ENCODE results near the gene IGLON5. TPM values are rescaled to one million over a fixed set of nuclear protein-coding genes. Genes with fewer than 3 reads are reported as not detected.

The IGLON5 gene
- total RNA-seq, 2 donors from 2014 or later = 0.12 to 0.16 TPM

DNA sequence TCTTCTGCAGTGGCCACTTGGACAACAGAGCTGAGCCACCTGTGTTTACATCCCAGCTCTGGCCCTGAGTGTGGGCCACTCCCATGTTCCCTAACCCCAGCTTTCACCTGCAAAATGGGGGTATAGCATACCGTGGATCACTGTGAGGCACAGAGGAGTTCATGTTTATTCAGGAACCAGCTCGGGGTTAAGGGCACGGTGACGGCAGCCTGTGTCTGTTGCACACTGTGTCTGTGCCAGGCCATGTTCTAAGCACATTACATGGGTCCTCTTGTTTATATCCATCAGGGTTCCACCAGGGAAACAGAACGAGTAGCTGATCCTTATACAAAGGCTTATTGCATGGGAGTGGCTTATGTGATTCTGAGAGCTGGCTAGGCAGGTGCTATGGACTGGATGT is 14.0 kb upstream of the IGLON5 start:
- intact Hi-C loops (cut with DNase I) = no loop called here
- TF ChIP-seq, protein P1, sequence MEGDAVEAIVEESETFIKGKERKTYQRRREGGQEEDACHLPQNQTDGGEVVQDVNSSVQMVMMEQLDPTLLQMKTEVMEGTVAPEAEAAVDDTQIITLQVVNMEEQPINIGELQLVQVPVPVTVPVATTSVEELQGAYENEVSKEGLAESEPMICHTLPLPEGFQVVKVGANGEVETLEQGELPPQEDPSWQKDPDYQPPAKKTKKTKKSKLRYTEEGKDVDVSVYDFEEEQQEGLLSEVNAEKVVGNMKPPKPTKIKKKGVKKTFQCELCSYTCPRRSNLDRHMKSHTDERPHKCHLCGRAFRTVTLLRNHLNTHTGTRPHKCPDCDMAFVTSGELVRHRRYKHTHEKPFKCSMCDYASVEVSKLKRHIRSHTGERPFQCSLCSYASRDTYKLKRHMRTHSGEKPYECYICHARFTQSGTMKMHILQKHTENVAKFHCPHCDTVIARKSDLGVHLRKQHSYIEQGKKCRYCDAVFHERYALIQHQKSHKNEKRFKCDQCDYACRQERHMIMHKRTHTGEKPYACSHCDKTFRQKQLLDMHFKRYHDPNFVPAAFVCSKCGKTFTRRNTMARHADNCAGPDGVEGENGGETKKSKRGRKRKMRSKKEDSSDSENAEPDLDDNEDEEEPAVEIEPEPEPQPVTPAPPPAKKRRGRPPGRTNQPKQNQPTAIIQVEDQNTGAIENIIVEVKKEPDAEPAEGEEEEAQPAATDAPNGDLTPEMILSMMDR (IDR thresholded peaks at IDR 0.05) = no peak
- no peaks in the 10 kb centered on the region for H3K9me3 ChIP-seq
- H3K27me3 ChIP-seq = no peaks in the 10 kb centered on the region
- no peak overlapping the region for H3K27ac ChIP-seq
- H3K9ac ChIP-seq (ENCODE audit: low read depth in 2 of 2, low read length in 2 of 2) = no peak overlapping the region
- H3K36me3 ChIP-seq = no peaks in the 10 kb centered on the region
- DNase-seq = no peak
- H3K4me1 ChIP-seq = no peaks in the 10 kb centered on the region
- no peak overlapping the region for H3K4me3 ChIP-seq

DNA sequence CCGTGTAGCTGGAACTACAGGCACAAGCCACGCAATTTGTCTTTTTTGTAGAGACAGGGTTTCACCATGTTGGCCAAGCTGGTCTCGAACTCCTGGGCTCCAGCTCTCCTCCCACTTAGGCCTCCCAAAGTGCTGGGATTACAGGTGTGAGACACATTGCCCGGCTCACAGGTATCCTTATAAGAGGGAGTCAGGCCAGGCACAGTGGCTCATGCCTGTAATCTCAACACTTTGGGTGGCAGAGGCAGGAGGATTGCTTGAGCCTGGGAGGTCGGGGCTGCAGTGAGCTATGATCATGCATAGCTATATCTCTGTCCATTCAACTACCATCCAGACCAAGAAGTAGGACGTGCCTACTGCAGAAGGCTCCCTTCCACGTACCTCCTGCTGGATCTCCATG is 10.2 kb upstream of the IGLON5 start:
- Histone ChIP-seq H3K4me3 (no peak overlapping the region), H3K27ac (no peak overlapping the region), H3K27me3 (no peaks in the 10 kb centered on the region), H3K9me3 (no peaks in the 10 kb centered on the region), H3K4me1 (no peaks in the 10 kb centered on the region), H3K36me3 (no peaks in the 10 kb centered on the region), H3K9ac (ENCODE audit: low read depth in 2 of 2, low read length in 2 of 2) (no peak overlapping the region)
- TF ChIP-seq, protein P1 (IDR thresholded peaks at IDR 0.05) = no peak
- DNase-seq = no peak
- intact Hi-C loops (cut with DNase I) = no loop called here

DNA sequence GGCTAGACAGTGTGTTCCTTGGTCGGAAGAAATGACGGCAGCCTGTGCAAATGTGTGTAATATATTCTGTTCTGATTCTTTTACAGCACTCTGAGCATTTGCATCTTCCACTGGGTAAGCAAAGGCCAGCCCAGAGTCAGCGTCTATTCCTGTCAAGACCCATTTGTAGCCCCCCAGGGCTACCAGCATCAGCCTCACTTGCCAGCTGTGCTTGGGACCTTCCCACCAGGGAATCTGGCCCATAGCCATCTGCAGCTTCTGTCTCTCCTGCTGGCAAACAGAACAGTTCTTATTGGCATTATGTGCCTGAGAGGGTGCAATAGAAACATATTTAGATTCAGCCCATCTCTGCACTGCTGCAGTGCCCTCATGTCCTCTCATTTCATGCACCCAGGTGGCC is 6.0 kb upstream of the IGLON5 start:
- intact Hi-C loops (cut with DNase I) = no loop called here
- H3K4me3 ChIP-seq = no peak overlapping the region
- no peaks in the 10 kb centered on the region for H3K27me3 ChIP-seq
- no peaks in the 10 kb centered on the region for H3K36me3 ChIP-seq
- H3K9me3 ChIP-seq = no peaks in the 10 kb centered on the region
- H3K9ac ChIP-seq (ENCODE audit: low read depth in 2 of 2, low read length in 2 of 2) = no peak overlapping the region
- TF ChIP-seq, protein P1 (IDR thresholded peaks at IDR 0.05) = no peak
- no peaks in the 10 kb centered on the region for H3K4me1 ChIP-seq
- H3K27ac ChIP-seq = no peak overlapping the region
- no peak for DNase-seq

DNA sequence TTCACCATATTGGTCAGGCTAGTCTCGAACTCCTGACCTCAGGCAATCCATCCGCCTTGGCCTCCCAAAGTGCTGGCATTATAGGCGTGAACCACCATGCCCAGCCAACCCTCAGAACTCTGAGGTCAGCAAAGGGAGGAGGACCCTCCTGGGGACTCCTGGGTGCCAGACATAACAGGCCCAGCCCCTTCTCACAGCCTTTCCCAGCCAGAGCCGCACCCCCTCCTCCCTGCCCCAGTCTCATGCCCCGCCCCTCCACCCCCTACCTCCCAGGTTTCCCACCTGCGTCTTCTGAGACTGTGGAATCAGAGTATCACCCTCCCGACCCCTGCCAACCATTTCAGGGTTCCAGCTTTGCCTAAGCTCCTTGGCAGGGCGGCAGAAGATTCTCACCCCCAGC is 5.2 kb downstream of the IGLON5 start:
- Histone ChIP-seq H3K27ac (no peak overlapping the region), H3K9ac (ENCODE audit: low read depth in 2 of 2, low read length in 2 of 2) (no peak overlapping the region), H3K36me3 (no peaks in the 10 kb centered on the region), H3K9me3 (no peaks in the 10 kb centered on the region), H3K4me1 (no peaks in the 10 kb centered on the region), H3K4me3 (no peak overlapping the region), H3K27me3 (peaks cover 3% of the 10 kb centered on the region)
- no peak for DNase-seq
- intact Hi-C loops (cut with DNase I) = no loop called here
- TF ChIP-seq, protein P1 (IDR thresholded peaks at IDR 0.05) = no peak

DNA sequence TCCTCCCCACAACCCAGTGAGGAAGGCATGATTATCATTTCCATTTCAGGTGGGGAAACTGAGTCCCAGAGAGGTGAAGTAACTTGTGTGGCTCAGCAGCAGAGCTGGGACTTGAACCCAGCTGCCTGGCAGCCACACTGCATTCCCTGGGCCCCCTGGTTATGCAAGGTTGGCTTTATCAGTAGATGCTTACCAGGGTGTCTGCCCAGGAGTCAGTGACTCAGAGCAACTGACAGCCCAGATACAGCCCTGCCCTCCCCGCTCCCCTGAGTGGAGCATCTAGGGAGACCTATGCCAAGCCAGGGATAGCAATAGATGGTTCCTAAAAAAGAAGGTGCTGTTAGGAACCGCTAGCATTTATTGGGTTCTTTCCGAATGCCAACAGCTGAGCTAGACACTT is 5.9 kb downstream of the IGLON5 start:
- no peaks in the 10 kb centered on the region for H3K36me3 ChIP-seq
- intact Hi-C loops (cut with DNase I) = no loop called here
- no peaks in the 10 kb centered on the region for H3K9me3 ChIP-seq
- no peak for DNase-seq
- TF ChIP-seq, protein P1 (IDR thresholded peaks at IDR 0.05) = no peak
- H3K9ac ChIP-seq (ENCODE audit: low read depth in 2 of 2, low read length in 2 of 2) = no peak overlapping the region
- no peak overlapping the region for H3K4me3 ChIP-seq
- H3K27ac ChIP-seq = no peak overlapping the region
- H3K27me3 ChIP-seq = no peaks in the 10 kb centered on the region
- no peaks in the 10 kb centered on the region for H3K4me1 ChIP-seq

DNA sequence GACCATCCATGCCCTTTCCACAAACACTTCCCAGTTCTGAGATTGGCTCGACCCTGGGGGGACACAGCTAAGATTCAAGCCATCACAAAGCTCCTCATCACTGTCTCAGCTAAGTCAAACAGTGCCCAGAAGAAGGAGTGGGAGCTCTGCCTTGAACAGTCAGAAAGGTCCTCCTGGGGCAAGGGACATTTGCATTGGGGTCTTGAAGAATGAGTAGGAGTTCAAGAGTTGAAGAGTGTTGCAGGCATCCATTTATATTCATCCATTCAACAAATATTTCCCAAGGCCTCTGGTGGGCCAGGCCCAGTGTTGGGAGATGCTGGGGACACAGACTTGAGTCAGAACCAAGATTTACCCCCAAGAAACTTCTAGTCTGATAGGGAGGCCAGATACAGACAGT is 6.5 kb downstream of the IGLON5 start:
- TF ChIP-seq, protein P1 (IDR thresholded peaks at IDR 0.05) = no peak
- H3K27ac ChIP-seq = no peak overlapping the region
- intact Hi-C loops (cut with DNase I) = no loop called here
- H3K36me3 ChIP-seq = no peaks in the 10 kb centered on the region
- no peak overlapping the region for H3K9ac ChIP-seq (ENCODE audit: low read depth in 2 of 2, low read length in 2 of 2)
- no peak for DNase-seq
- no peaks in the 10 kb centered on the region for H3K27me3 ChIP-seq
- no peak overlapping the region for H3K4me3 ChIP-seq
- no peaks in the 10 kb centered on the region for H3K9me3 ChIP-seq
- H3K4me1 ChIP-seq = no peaks in the 10 kb centered on the region

Data from colonic mucosa (tissue), 4 donors.